SK-N-MC (cell line): Measurements from ENCODE around the gene ADAMTS1.

Source experiments
- DNase-seq: peaks from one replicate; pipeline ENCODE4 v3.0.0-alpha.2; 2011; ENCODE audit warnings: low read depth, low spot score
- H3K27ac ChIP-seq: fragments of 200-600 bp; sonication (generic); 2 replicates; pipeline ENCODE4 v1.5.1; 2016; ENCODE audit warnings: mixed run types
- H3K36me3 ChIP-seq: fragments of 200-600 bp; sonication (generic); 2 replicates; pipeline ENCODE4 v1.6.1; 2017; ENCODE audit warnings: antibody characterized with exemption, low read length, mixed read lengths; ENCODE audit not compliant: insufficient read depth
- H3K4me3 ChIP-seq: fragments of 200-600 bp; sonication (generic); 2 replicates; pipeline ENCODE4 v1.5.1; 2016
- H3K9ac ChIP-seq: fragments of 200-600 bp; sonication (generic); 2 replicates; pipeline ENCODE4 v1.8.0; 2017; ENCODE audit warnings: mixed run types, mixed read lengths; ENCODE audit not compliant: insufficient read length
- H3K9me3 ChIP-seq: fragments of 200-600 bp; sonication (generic); 2 replicates; pipeline ENCODE4 v1.6.1; 2017; ENCODE audit warnings: low read depth, mild to moderate bottlenecking, antibody characterized with exemption, low read length, moderate library complexity, mixed read lengths
- EZH2 ChIP-seq: fragments of 200-600 bp; sonication (generic); IDR thresholded peaks from one replicate; pipeline ENCODE4 v1.6.1; 2017; ENCODE audit warnings: antibody characterized with exemption
- FOXP2 ChIP-seq: optimal IDR thresholded peaks from 2 replicates; pipeline ENCODE3; 2011; ENCODE audit warnings: mild to moderate bottlenecking, moderate library complexity; ENCODE audit not compliant: insufficient read depth; ENCODE audit errors: extremely low read length, control extremely low read depth
- POLR2AphosphoS5 ChIP-seq: IDR thresholded peaks from 2 replicates; pipeline ENCODE4 v1.6.1; 2012; ENCODE audit warnings: mild to moderate bottlenecking, low read depth, low read length, borderline replicate concordance

The ADAMTS1 gene

DNA sequence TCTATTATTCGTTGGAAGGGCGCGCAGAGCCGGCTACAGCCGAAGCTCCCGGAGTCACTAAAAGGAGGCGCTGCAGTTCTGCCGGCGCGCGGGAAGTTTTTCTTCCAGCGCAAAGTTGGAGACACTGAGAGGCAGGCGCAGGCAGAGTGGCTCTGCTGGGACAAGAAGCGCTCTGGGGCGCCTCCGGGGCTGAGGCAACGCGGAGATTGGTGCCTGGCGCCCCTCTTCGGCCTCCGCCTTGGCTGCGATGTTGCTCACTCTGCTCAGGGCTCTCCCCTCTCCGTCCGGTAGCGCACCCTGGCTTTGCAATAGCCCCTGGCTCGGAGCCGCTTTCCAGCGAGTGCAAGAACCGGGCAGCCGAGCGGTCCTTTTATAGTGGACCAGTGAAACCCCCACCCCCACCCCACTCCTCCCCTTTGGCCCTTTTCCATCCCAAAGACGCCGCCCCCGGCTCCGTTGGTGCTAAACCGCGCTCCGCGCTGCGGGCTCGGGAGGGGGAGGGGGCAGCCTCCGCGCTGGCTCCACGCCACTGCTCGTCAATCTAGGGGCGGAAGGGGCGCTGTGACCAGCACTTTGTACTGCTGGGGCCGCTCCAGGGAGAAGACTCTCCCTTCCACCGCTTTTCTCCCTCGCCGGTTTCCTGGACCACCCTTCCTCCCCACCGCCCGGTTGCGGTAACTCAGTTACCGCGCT is at the start of gene ADAMTS1:
TSS of gene ADAMTS1 (minus strand) at position 344 of the 693 bp plus-strand sequence. CDS start 455 bp downstream, outside the sequence.
- Histone ChIP-seq H3K27ac (no peak within 1 kb of the TSS), H3K9me3 (no peaks in the 10 kb centered on the region), H3K9ac (peak within 1 kb of the TSS; percentile 88), H3K4me3 (peak within 1 kb of the TSS; percentile 92), H3K36me3 (peaks cover 22% of the 10 kb centered on the region)
- TF ChIP-seq POLR2AphosphoS5 (peak; percentile 94), EZH2 (no peak), FOXP2 (no peak)
- no peak for DNase-seq

- H3K9me3 ChIP-seq = no peaks in the 10 kb centered on the region
- H3K36me3 ChIP-seq = no peaks in the 10 kb centered on the region
- TF ChIP-seq FOXP2 (no peak), EZH2 (no peak), POLR2AphosphoS5 (no peak)
- H3K4me3 ChIP-seq = no peak overlapping the region
- no peak overlapping the region for H3K27ac ChIP-seq
- H3K9ac ChIP-seq = no peak overlapping the region
- DNase-seq = no peak
These were observed 46.9 kb upstream of the ADAMTS1 start for GRCh38 chr21:26892151-26892550.

DNA sequence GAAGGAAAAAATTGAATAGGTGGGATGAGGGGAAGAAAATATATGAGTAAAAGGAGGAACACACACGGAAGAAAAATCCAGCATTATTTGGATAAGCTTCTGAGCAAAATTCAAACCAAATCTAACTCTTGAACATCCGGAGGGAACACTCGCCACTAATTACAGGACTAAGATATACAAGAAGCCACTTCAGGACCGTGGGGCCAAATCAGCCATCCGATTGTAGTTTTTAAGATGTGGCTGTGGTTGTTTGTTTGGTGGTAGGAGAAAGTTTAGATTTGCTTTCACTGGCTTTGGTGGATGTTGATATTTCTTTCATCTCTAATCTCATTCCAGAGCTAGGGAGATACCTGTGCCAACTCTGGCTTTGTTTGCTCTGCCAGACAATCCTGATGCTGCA is 43.7 kb upstream of the ADAMTS1 start:
- Histone ChIP-seq H3K9me3 (no peaks in the 10 kb centered on the region), H3K27ac (no peak overlapping the region), H3K36me3 (no peaks in the 10 kb centered on the region), H3K9ac (no peak overlapping the region), H3K4me3 (no peak overlapping the region)
- TF ChIP-seq FOXP2 = no peak
- TF ChIP-seq POLR2AphosphoS5 = no peak
- no peak for TF ChIP-seq EZH2
- DNase-seq = no peak

DNA sequence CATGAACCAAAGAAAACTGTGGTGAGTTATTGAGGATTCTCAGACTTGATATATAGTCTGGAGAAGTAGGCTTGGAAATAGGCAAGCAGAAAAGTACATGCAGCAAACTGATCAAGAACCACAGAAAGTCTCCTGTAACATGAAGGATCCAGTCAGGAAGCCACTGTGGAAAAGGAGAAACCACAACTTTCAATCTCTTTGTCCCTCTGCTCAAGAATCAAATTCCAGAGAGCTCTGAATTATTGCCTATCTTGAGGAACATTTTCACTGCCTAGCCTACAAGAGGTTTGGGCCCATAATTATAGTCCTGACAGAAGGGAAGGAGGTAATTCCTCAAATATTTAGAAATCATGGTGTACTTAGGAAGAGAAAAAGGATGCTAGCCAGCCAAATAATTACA is 43.0 kb upstream of the ADAMTS1 start:
- H3K4me3 ChIP-seq = no peak overlapping the region
- H3K9ac ChIP-seq = no peak overlapping the region
- H3K36me3 ChIP-seq = no peaks in the 10 kb centered on the region
- H3K27ac ChIP-seq = no peak overlapping the region
- DNase-seq = no peak
- H3K9me3 ChIP-seq = no peaks in the 10 kb centered on the region
- TF ChIP-seq POLR2AphosphoS5 = no peak
- no peak for TF ChIP-seq EZH2
- TF ChIP-seq FOXP2 = no peak

DNA sequence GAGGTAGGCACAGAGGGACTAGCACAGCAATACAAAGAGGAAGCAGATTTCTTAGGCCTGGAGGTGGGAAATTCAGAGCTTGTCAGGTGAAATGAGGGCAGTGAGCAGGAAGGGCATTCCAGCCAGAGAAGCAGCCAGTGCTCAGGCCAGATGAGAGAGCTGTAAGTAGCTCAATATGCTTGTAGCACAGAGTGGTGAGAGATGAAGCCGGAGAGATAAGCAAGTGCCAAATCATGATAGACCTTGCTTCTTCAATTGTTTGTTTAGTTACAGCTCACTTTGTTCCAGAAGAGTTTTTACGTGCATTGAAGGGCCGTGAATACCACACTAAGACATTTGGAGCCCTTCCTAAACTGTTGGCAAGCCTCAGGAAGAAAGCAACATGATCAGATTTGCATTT is 42.0 kb upstream of the ADAMTS1 start:
- H3K9ac ChIP-seq = no peak overlapping the region
- no peaks in the 10 kb centered on the region for H3K36me3 ChIP-seq
- no peak overlapping the region for H3K27ac ChIP-seq
- no peak overlapping the region for H3K4me3 ChIP-seq
- no peaks in the 10 kb centered on the region for H3K9me3 ChIP-seq
- TF ChIP-seq FOXP2 (no peak), EZH2 (no peak), POLR2AphosphoS5 (no peak)
- no peak for DNase-seq

- H3K27ac ChIP-seq = no peak overlapping the region
- no peak overlapping the region for H3K9ac ChIP-seq
- no peak for DNase-seq
- no peak for TF ChIP-seq FOXP2
- no peak for TF ChIP-seq POLR2AphosphoS5
- TF ChIP-seq EZH2 = no peak
- H3K36me3 ChIP-seq = no peaks in the 10 kb centered on the region
- no peak overlapping the region for H3K4me3 ChIP-seq
- H3K9me3 ChIP-seq = no peaks in the 10 kb centered on the region
These were observed 39.2 kb upstream of the ADAMTS1 start for GRCh38 chr21:26884436-26884835.

- no peak for TF ChIP-seq EZH2
- no peak for TF ChIP-seq FOXP2
- TF ChIP-seq POLR2AphosphoS5 = no peak
These were observed 38.6 kb upstream of the ADAMTS1 start for GRCh38 chr21:26883768-26884167.

GRCh38 chr21:26881504-26882228 is 36.5 kb upstream of the ADAMTS1 start:
- Histone ChIP-seq H3K4me3 (no peak overlapping the region), H3K9me3 (no peaks in the 10 kb centered on the region), H3K9ac (no peak overlapping the region), H3K27ac (no peak overlapping the region), H3K36me3 (no peaks in the 10 kb centered on the region)
- no peak for TF ChIP-seq EZH2
- no peak for DNase-seq

More at GRCh38 chr21:26883768-26884167, 38.6 kb upstream of the ADAMTS1 start:
- no peaks in the 10 kb centered on the region for H3K36me3 ChIP-seq
- no peaks in the 10 kb centered on the region for H3K9me3 ChIP-seq
- H3K27ac ChIP-seq = no peak overlapping the region
- no peak overlapping the region for H3K9ac ChIP-seq
- H3K4me3 ChIP-seq = no peak overlapping the region
- DNase-seq = no peak
